Transverse colon (tissue), 4 donors: ENCODE data around the gene MTMR6. TPM values are rescaled to one million over a fixed set of nuclear protein-coding genes. Genes with fewer than 3 reads are reported as not detected.

ENCODE experiments used
- DNase-seq: peaks from one replicate; pipeline ENCODE4 v3.0.0-alpha.2; 2019
- H3K27ac ChIP-seq, 4 donors: fragments of 200-600 bp; sonication (generic); 2 replicates each; pipeline ENCODE4 v1.5.1; 2016 to 2018; ENCODE audit warnings: inconsistent platforms in 4 of 4
- H3K27me3 ChIP-seq: fragments of 200-600 bp; sonication (generic); 2 replicates; pipeline ENCODE4 v1.5.1; 2017; ENCODE audit warnings: inconsistent platforms
- H3K36me3 ChIP-seq, 4 donors: fragments of 200-600 bp; sonication (generic); 2 replicates each; pipeline ENCODE4 v1.5.1; 2017 to 2019; ENCODE audit warnings: inconsistent platforms in 4 of 4
- H3K4me1 ChIP-seq, 4 donors: fragments of 200-600 bp; sonication (generic); 2 replicates each; pipeline ENCODE4 v1.5.1; 2017 to 2020; ENCODE audit warnings: inconsistent platforms in 4 of 4
- H3K4me3 ChIP-seq, 4 donors: fragments of 200-600 bp; sonication (generic); 1 replicate in 1 of 4; 2 replicates in 3 of 4; pipeline versions ENCODE4 v1.5.1 to v1.6.1; 2017 to 2019; ENCODE audit warnings: inconsistent platforms in 4 of 4
- H3K9me3 ChIP-seq, 2 donors: fragments of 200-600 bp; sonication (generic); 2 replicates each; pipeline ENCODE4 v1.5.1; 2017 to 2019; ENCODE audit warnings: inconsistent platforms in 2 of 2
- EP300 ChIP-seq: sonication (generic); formaldehyde crosslinking; IDR thresholded peaks from one replicate; pipeline ENCODE4 v1.6.1; 2017; ENCODE audit warnings: antibody characterized with exemption, low read depth
- POLR2A ChIP-seq: fragments of 450-650 bp; IDR thresholded peaks from one replicate; pipeline ENCODE4 v1.6.1; 2016; ENCODE audit warnings: antibody characterized with exemption, mild to moderate bottlenecking, moderate library complexity
- POLR2AphosphoS5 ChIP-seq, 3 donors: sonication (generic); formaldehyde crosslinking; IDR thresholded peaks; one replicate each; pipeline ENCODE4 v1.6.1; 2016; ENCODE audit warnings: antibody characterized with exemption in 3 of 3
- WGBS, 2 donors: methylation state at CpG; one replicate each; pipeline ENCODE4 v1.1.5; 2018; ENCODE audit warnings: low coverage in 1 of 2; 5-methylcytosine and 5-hydroxymethylcytosine counted together
- in situ Hi-C, 4 donors: fragments of 200-750 bp; cut with MboI; loops; one replicate each; pipeline versions ENCODE4 v1.15.0 to v1.15.1; 2017; ENCODE audit warnings: low sequenced_read_pairs in 3 of 4, low pct_ligation_motif_present in 1 of 4, low pct_unique_long_range_greater_than_20kb in 1 of 4
- intact Hi-C: fragments of 100-400 bp; cut with DNase I; formaldehyde crosslinking; loops from one replicate; pipeline ENCODE4 v1.15.1; 2023; ENCODE audit warnings: low total_unique reads
- total RNA-seq, 4 donors: library from RNA; depleted of rRNA; stranded (reverse); fragments of >200 nt; gene quantifications; one replicate each; pipeline ENCODE4 v1.1.0, GENCODE V29; 2016
- TF ChIP-seq, protein P1 (sequence below), 5 experiments: fragments of 200-600 bp in 3 of 5; fragments of 450-650 bp in 2 of 5; sonication (generic) in 3 of 5; IDR thresholded peaks; 1 replicate in 2 of 5; 2 replicates in 3 of 5; pipeline ENCODE4 v1.5.1; 2016 to 2017; ENCODE audit warnings: antibody characterized with exemption in 5 of 5, inconsistent platforms in 3 of 5, mild to moderate bottlenecking in 2 of 5, moderate library complexity in 1 of 5

The MTMR6 gene
- total RNA-seq, 4 donors from 2014 or later: 6.4 to 16.4 (median 11.9) TPM

DNA sequence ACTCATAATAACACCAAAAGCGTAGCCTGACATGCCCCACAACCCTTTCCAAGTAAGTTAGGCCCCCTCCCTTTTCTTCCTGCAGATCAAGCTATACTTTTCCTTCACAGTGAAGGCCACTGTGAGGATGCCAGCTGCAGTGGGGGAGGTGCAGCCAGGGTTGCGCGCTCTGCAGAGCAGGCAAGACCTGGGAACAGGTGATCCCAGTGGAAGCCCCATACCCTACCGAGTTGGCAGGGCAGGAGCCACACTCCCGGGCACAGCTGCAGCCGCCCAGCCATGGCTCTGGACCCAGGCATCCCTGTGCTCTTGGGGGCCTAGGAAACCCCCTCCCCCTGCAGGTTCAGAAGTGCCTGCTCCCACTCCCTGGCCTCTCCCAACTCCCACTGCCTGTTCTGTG, 18.7 kb downstream of the MTMR6 start:
- TF ChIP-seq EP300: no peak
- no peak for TF ChIP-seq POLR2AphosphoS5 (IDR thresholded peaks at IDR 0.05)
- TF ChIP-seq, protein P1, sequence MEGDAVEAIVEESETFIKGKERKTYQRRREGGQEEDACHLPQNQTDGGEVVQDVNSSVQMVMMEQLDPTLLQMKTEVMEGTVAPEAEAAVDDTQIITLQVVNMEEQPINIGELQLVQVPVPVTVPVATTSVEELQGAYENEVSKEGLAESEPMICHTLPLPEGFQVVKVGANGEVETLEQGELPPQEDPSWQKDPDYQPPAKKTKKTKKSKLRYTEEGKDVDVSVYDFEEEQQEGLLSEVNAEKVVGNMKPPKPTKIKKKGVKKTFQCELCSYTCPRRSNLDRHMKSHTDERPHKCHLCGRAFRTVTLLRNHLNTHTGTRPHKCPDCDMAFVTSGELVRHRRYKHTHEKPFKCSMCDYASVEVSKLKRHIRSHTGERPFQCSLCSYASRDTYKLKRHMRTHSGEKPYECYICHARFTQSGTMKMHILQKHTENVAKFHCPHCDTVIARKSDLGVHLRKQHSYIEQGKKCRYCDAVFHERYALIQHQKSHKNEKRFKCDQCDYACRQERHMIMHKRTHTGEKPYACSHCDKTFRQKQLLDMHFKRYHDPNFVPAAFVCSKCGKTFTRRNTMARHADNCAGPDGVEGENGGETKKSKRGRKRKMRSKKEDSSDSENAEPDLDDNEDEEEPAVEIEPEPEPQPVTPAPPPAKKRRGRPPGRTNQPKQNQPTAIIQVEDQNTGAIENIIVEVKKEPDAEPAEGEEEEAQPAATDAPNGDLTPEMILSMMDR (IDR thresholded peaks at IDR 0.05): no peak
- no peak for TF ChIP-seq POLR2A
- 100% methylated on average over 1 to 4 of the region's 6 CpGs for WGBS, 2 donors
- in situ Hi-C loops (no loop called here), intact Hi-C loops (no loop called here)
- H3K4me1 ChIP-seq: no peaks in the 10 kb centered on the region
- no peak overlapping the region for H3K27ac ChIP-seq
- no peaks in the 10 kb centered on the region for H3K9me3 ChIP-seq
- peaks cover 0 to 55% (median 14%) of the 10 kb centered on the region in 4 donors for H3K36me3 ChIP-seq
- H3K27me3 ChIP-seq: no peaks in the 10 kb centered on the region
- H3K4me3 ChIP-seq: no peak overlapping the region
- no peak for DNase-seq

DNA sequence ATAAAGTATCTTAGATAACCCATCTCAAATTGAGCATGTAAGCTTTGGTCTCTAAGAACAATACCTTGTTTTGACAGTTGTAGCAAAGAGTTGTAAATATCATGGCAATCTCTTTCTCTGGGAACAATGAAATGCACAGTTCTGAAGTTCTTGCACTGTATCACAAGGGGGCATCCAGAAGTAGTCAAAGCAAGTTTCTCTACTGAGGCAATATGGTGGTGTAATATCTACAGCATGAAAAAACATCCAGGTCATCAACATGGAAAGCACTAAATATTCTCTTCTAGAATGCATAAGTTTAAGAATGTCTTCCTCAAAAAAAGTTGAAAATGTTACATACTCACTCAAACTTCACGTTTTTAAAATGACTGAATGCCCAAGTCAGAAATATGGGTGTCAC, 19.6 kb downstream of the MTMR6 start:
- Histone ChIP-seq H3K4me1 (no peaks in the 10 kb centered on the region), H3K4me3 (no peak overlapping the region), H3K27ac (no peak overlapping the region), H3K27me3 (no peaks in the 10 kb centered on the region), H3K9me3 (no peaks in the 10 kb centered on the region), H3K36me3 (peaks cover 0 to 53% (median 9%) of the 10 kb centered on the region in 4 donors)
- TF ChIP-seq EP300: no peak
- TF ChIP-seq POLR2AphosphoS5 (IDR thresholded peaks at IDR 0.05): no peak
- TF ChIP-seq POLR2A: no peak
- TF ChIP-seq, protein P1 (IDR thresholded peaks at IDR 0.05): no peak
- in situ Hi-C loops (no loop called here), intact Hi-C loops (no loop called here)
- 97 to 100% methylated on average over 1 of the region's 1 CpG for WGBS, 2 donors
- no peak for DNase-seq

DNA sequence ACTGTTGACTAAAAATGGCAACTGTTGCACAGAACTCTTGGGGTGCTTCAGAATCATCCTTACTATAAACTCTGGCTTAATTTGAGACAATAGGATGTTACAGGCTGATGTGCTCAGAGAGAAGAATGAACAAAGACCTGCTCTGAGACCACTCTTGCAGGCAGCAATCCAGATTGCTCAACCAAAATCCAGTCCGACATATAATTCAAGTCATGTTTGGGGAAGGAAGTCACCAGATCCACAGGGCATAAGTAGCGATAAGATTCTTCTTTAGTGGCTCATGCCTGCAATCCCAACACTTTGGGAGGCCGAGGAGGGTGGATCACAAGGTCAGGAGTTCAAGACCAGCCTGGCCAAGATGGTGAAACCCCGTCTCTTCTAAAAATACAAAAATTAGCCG, 20.6 kb downstream of the MTMR6 start:
- 93% methylated on average over 5 of the region's 5 CpGs; no CpG with 5 or more reads in 1 of the 2 donors for WGBS, 2 donors
- intact Hi-C loops (no loop called here), in situ Hi-C loops (no loop called here)
- TF ChIP-seq, protein P1 (IDR thresholded peaks at IDR 0.05): no peak
- no peak for TF ChIP-seq EP300
- no peak for TF ChIP-seq POLR2A
- no peak for TF ChIP-seq POLR2AphosphoS5 (IDR thresholded peaks at IDR 0.05)
- DNase-seq: no peak
- Histone ChIP-seq H3K27me3 (no peaks in the 10 kb centered on the region), H3K4me1 (no peaks in the 10 kb centered on the region), H3K36me3 (peaks cover 0 to 51% (median 10%) of the 10 kb centered on the region in 4 donors), H3K4me3 (no peak overlapping the region), H3K27ac (no peak overlapping the region), H3K9me3 (no peaks in the 10 kb centered on the region)

DNA sequence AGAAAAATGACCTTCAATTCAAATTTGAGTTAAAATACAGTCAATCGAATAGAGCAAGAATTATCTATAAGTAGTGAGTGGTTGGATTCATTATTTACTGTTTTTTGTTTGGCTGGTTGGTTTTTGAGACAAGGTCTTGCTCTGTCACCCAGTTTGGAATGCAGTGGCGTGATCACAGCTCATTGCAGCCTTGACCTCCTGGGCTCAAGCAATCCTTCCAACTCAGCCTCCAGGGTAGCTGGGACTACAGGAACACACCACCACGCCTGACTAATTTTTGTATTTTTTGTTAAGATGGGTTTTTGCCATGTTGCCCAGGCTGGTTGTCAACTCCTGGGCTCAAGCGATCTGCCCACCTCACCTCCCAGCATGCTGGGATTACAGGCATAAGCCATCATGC, 25.0 kb downstream of the MTMR6 start:
- no peaks in the 10 kb centered on the region for H3K4me1 ChIP-seq
- DNase-seq: no peak
- no peaks in the 10 kb centered on the region for H3K9me3 ChIP-seq
- H3K4me3 ChIP-seq: no peak overlapping the region
- no peaks in the 10 kb centered on the region for H3K27me3 ChIP-seq
- no peak overlapping the region for H3K27ac ChIP-seq
- WGBS, 2 donors: 96 to 98% methylated on average over 3 to 4 of the region's 4 CpGs
- in situ Hi-C loops: no loop called here
- TF ChIP-seq POLR2A (no peak), EP300 (no peak), POLR2AphosphoS5 (IDR thresholded peaks at IDR 0.05) (no peak)
- TF ChIP-seq, protein P1 (IDR thresholded peaks at IDR 0.05): no peak
- intact Hi-C loops: no loop called here
- peaks cover 0 to 70% (median 25%) of the 10 kb centered on the region in 4 donors for H3K36me3 ChIP-seq
